ENCODE data around the gene NRIP2. TPM values are rescaled to one million over a fixed set of nuclear protein-coding genes. Genes with fewer than 3 reads are reported as not detected.

Gene NRIP2
- total and polyA plus RNA-seq, 4 donors: 0.10 to 1.1 (median 0.73) TPM

GRCh38 chr12:2853626-2854025, 18.8 kb upstream of the NRIP2 start:
- WGBS, 2 donors: 21 to 27% methylated on average over 11 of the region's 11 CpGs
- no peaks in the 10 kb centered on the region for H3K4me1 ChIP-seq (ENCODE audit: control insufficient read depth in 5 of 5, insufficient read depth in 5 of 5, low read length in 5 of 5)
- peak; percentile 57 for TF ChIP-seq CTCF (IDR thresholded peaks at IDR 0.05; ENCODE audit: control extremely low read depth, extremely low read depth)

GRCh38 chr12:2851931-2852330, 17.1 kb upstream of the NRIP2 start:
- no peaks in the 10 kb centered on the region for H3K9me3 ChIP-seq (ENCODE audit: control insufficient read depth in 4 of 4, insufficient read depth in 3 of 4, low read length in 3 of 4)
- no peaks in the 10 kb centered on the region for H3K27me3 ChIP-seq (ENCODE audit: control insufficient read depth in 3 of 3, insufficient read depth in 3 of 3, low read length in 2 of 3)
- no peak for ATAC-seq (ENCODE audit: insufficient read depth, low FRiP score)
- no peaks in the 10 kb centered on the region for H3K4me1 ChIP-seq (ENCODE audit: control insufficient read depth in 5 of 5, insufficient read depth in 5 of 5, low read length in 5 of 5)
- H3K9ac ChIP-seq (ENCODE audit: insufficient read depth in 1 of 2, low read length in 2 of 2): no peak overlapping the region
- no peak overlapping the region for H3K4me3 ChIP-seq
- H3K27ac ChIP-seq (ENCODE audit: low read depth in 1 of 2, low read length in 1 of 2): no peak overlapping the region
- peaks cover 0 to 2% (median under 1%) of the 10 kb centered on the region in 4 donors for H3K36me3 ChIP-seq (ENCODE audit: control insufficient read depth in 4 of 4, insufficient read depth in 4 of 4, low read length in 4 of 4)
- no peak for TF ChIP-seq CTCF (IDR thresholded peaks at IDR 0.05; ENCODE audit: control extremely low read depth, extremely low read depth)
- 86 to 93% methylated on average over 3 of the region's 3 CpGs for WGBS, 2 donors
- DNase-seq: no peak

More at GRCh38 chr12:2853626-2854025, 18.8 kb upstream of the NRIP2 start:
- H3K9me3 ChIP-seq (ENCODE audit: control insufficient read depth in 4 of 4, insufficient read depth in 3 of 4, low read length in 3 of 4): no peaks in the 10 kb centered on the region
- ATAC-seq (ENCODE audit: insufficient read depth, low FRiP score): peak; percentile 86
- peak; percentile 90 to 91 (median 90) for DNase-seq
- no peak overlapping the region for H3K27ac ChIP-seq (ENCODE audit: low read depth in 1 of 2, low read length in 1 of 2)
- H3K36me3 ChIP-seq (ENCODE audit: control insufficient read depth in 4 of 4, insufficient read depth in 4 of 4, low read length in 4 of 4): peaks cover 0 to 8% (median 5%) of the 10 kb centered on the region in 4 donors
- no peaks in the 10 kb centered on the region for H3K27me3 ChIP-seq (ENCODE audit: control insufficient read depth in 3 of 3, insufficient read depth in 3 of 3, low read length in 2 of 3)
- no peak overlapping the region for H3K9ac ChIP-seq (ENCODE audit: insufficient read depth in 1 of 2, low read length in 2 of 2)
- H3K4me3 ChIP-seq: no peak overlapping the region

DNA sequence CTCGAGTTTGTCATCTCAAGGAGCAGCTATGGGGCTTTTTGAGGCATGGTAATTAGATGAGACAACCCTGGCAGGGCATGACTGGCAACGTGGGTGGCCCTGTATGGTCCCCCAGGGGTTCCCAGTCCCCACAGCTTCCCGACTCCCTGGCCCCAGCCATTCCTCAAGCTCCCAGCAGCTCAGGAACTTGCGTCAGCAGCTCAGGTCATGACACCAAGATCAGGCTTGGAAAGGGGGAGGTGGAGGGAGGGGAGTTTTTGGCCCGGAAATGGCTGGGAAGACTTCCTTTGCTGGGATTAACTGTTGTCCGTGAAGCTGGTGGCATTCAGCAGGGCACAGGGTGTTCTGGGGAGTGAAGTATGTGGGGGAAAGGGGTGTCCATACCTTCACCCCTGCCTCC, 10.4 kb upstream of the NRIP2 start:
- Histone ChIP-seq H3K9me3 (ENCODE audit: control insufficient read depth in 4 of 4, insufficient read depth in 3 of 4, low read length in 3 of 4) (no peaks in the 10 kb centered on the region), H3K27ac (ENCODE audit: low read depth in 1 of 2, low read length in 1 of 2) (peak overlapping the region in 1 of 2 donors; percentile 12), H3K27me3 (ENCODE audit: control insufficient read depth in 3 of 3, insufficient read depth in 3 of 3, low read length in 2 of 3) (no peaks in the 10 kb centered on the region), H3K36me3 (ENCODE audit: control insufficient read depth in 4 of 4, insufficient read depth in 4 of 4, low read length in 4 of 4) (peaks cover 0 to 8% (median 0%) of the 10 kb centered on the region in 4 donors), H3K9ac (ENCODE audit: insufficient read depth in 1 of 2, low read length in 2 of 2) (no peak overlapping the region), H3K4me1 (ENCODE audit: control insufficient read depth in 5 of 5, insufficient read depth in 5 of 5, low read length in 5 of 5) (peaks cover 0 to 9% (median 0%) of the 10 kb centered on the region in 5 donors), H3K4me3 (no peak overlapping the region)
- 52 to 53% methylated on average over 6 of the region's 6 CpGs for WGBS, 2 donors
- peak; percentile 78 to 80 (median 78) for DNase-seq
- no peak for ATAC-seq (ENCODE audit: insufficient read depth, low FRiP score)
- no peak for TF ChIP-seq CTCF (IDR thresholded peaks at IDR 0.05; ENCODE audit: control extremely low read depth, extremely low read depth)

DNA sequence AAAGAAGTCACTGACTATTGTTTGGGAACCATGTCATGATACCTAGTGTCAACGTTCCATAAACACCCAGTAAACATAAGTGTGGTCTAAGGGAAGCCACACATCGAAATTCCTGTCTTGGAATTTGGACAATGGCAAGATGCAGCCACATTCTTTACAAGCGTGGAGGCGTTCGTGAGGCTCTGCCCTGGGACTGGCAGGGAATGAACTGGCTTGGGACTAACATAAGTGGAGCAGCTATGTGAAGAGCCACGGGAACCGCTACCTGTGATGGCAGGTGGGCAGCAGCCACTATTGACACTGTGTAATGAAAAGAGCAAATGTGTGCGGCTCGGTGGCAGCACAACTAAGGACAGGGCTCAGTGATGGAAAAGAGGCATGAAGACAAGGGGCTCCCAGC, 10.0 kb upstream of the NRIP2 start:
- Histone ChIP-seq H3K9me3 (ENCODE audit: control insufficient read depth in 4 of 4, insufficient read depth in 3 of 4, low read length in 3 of 4) (no peaks in the 10 kb centered on the region), H3K27me3 (ENCODE audit: control insufficient read depth in 3 of 3, insufficient read depth in 3 of 3, low read length in 2 of 3) (no peaks in the 10 kb centered on the region), H3K4me1 (ENCODE audit: control insufficient read depth in 5 of 5, insufficient read depth in 5 of 5, low read length in 5 of 5) (peaks cover 0 to 9% (median 0%) of the 10 kb centered on the region in 5 donors), H3K4me3 (no peak overlapping the region), H3K36me3 (ENCODE audit: control insufficient read depth in 4 of 4, insufficient read depth in 4 of 4, low read length in 4 of 4) (peaks cover 0 to 9% (median 0%) of the 10 kb centered on the region in 4 donors), H3K9ac (ENCODE audit: insufficient read depth in 1 of 2, low read length in 2 of 2) (no peak overlapping the region), H3K27ac (ENCODE audit: low read depth in 1 of 2, low read length in 1 of 2) (no peak overlapping the region)
- ATAC-seq (ENCODE audit: insufficient read depth, low FRiP score) (no peak), DNase-seq (peak in 1 of 3 donors; percentile 27)
- TF ChIP-seq CTCF (IDR thresholded peaks at IDR 0.05; ENCODE audit: control extremely low read depth, extremely low read depth): no peak
- 84 to 91% methylated on average over 9 of the region's 9 CpGs for WGBS, 2 donors

All from lung (tissue), 12 donors.